GM21717 (cell line): Measurements from ENCODE around the gene ATG9A.
"Not testable (repeated sequence)": the region's sequence is repeated elsewhere in the genome, so short reads cannot be mapped to it uniquely, and the experiment has no call there.

Experiments used
- ATAC-seq: cut with Tn5 transposase; IDR thresholded peaks from one replicate; pipeline ENCODE4 v1.9.1; 2021; ENCODE audit warnings: mild to moderate bottlenecking, moderate library complexity; ENCODE audit not compliant: unreplicated experiment

The ATG9A gene, protein sequence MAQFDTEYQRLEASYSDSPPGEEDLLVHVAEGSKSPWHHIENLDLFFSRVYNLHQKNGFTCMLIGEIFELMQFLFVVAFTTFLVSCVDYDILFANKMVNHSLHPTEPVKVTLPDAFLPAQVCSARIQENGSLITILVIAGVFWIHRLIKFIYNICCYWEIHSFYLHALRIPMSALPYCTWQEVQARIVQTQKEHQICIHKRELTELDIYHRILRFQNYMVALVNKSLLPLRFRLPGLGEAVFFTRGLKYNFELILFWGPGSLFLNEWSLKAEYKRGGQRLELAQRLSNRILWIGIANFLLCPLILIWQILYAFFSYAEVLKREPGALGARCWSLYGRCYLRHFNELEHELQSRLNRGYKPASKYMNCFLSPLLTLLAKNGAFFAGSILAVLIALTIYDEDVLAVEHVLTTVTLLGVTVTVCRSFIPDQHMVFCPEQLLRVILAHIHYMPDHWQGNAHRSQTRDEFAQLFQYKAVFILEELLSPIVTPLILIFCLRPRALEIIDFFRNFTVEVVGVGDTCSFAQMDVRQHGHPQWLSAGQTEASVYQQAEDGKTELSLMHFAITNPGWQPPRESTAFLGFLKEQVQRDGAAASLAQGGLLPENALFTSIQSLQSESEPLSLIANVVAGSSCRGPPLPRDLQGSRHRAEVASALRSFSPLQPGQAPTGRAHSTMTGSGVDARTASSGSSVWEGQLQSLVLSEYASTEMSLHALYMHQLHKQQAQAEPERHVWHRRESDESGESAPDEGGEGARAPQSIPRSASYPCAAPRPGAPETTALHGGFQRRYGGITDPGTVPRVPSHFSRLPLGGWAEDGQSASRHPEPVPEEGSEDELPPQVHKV

DNA sequence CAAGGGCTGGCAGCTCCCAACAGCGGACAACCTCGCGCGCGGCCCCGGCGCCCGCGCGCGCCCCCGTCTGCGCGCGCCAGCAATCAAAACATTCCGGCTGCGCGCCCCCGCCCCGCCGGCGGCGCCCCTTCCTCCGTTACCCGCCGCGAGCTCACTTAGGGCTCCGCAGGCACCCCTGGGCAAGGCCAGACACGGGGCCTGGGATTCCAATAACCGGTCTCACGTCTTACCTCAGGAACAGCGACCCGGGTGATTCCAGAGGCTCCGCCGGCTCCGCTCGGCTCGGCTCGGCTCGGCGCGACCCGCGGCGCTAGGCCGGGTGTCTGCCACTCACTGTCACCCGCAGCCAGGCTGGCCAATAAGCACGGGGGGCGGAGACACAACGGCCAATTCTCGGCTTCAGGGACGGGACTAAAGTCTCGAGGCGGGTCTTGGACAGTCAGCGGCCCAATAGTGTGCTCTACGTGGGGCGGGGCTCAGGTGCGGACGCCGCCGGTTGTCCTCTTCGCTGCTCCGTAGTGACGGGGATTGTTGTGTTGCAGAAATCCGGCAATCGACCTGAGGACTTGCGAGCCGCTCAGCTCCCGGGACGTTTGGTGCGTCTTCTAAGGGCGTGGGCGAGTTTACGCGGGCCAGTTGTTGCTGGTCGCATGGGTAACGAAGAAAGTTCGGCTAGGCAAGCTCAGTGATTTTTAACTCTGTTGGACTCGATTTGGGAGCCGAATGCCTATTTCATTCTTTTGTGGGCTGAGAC, at the start of gene ATG9A, which contains the start of gene ANKZF1:
TSS of gene ATG9A (minus strand) at position 332 of the 754 bp plus-strand sequence. CDS start 1,612 bp downstream, outside the sequence.
TSS of gene ANKZF1 (plus strand) at position 502 of the 754 bp plus-strand sequence. CDS start 452 bp downstream, outside the sequence.
- ATAC-seq = peak; percentile 97

DNA sequence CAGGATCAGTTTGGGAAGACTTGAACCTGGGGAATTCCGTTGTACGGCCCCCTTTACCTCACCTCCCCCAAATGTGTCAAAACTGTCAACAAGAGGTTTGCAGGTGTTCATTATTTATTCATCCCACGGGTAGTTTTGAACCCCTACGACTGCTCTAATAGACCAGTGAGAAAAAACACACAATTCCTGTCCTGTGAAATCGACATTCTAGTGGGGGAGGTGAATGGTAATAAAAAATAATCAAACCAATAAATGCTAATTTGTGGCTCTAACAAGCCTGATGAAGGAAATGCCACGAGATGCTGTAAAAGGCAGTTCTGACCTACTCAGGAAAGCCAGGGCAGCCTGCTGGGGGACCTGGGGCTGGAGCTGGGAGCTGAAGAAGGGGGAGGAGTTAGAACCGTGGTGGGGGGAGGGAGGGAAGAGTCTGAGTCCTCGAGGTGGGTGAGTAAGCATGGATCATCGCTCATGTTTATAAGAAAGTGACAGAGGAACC, 49.3 kb upstream of the ATG9A start:
- ATAC-seq = no peak

- ATAC-seq = no peak
These were observed 48.5 kb upstream of the ATG9A start for GRCh38 chr2:219277703-219278654.

- no peak for ATAC-seq
These were observed 45.0 kb upstream of the ATG9A start for GRCh38 chr2:219274361-219274921.

- ATAC-seq = no peak
These were observed 44.5 kb upstream of the ATG9A start for GRCh38 chr2:219273937-219274336.

DNA sequence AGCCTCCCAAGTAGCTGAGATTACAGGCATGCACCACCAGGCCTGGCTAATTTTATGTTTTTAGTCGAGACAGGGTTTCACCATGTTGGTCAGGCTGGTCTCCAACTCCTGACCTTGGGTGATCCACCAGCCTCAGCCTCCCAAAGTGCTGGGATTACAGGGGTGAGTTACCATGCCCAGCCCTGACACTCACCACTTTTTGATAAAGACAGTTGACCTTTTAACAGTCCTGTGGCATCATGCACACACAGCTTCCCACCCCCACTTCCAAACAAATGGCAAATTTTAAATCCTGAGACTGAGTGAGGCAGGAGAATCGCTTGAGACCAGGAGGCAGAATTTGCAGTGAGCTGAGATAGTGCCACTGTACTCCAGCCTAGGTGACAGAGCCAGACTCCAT, 43.6 kb upstream of the ATG9A start:
- ATAC-seq = no peak

- ATAC-seq = no peak
These were observed 42.9 kb upstream of the ATG9A start for GRCh38 chr2:219272356-219272755.

GRCh38 chr2:219271021-219271420, 41.6 kb upstream of the ATG9A start:
- no peak for ATAC-seq

GRCh38 chr2:219270055-219270372, 40.6 kb upstream of the ATG9A start:
- ATAC-seq = no peak

DNA sequence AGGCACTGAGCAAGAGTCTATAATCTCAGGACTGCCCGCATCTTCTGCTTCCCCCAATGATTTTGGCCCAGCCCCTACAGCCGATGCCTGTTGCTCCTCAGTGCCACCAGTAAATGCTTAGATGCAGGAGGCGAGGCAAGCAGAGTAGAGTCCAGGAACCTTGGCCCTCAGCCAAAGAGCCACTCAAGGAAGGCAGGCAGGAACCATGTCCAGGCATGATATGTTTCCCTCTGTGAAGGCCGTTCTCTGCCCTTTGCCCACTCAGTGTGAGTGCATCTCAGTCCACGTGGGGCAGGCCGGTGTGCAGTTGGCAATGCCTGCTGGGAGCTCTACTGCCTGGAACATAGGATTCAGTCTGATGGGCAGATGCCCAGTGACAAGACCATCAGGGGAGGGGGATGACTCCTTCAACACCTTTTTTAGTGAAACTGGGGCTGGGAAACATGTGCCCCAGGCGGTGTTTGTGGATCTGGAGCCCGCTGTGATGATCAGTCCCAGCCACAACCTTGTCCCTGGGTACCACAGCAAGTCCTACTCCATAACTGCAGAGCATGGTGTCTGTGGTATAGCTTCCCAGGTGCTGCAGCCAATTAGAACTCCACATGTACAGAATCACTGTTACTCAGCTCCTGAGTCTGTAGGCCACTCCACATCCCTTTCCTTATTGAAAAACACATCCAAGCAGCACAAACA, 40.1 kb upstream of the ATG9A start:
- no peak for ATAC-seq

DNA sequence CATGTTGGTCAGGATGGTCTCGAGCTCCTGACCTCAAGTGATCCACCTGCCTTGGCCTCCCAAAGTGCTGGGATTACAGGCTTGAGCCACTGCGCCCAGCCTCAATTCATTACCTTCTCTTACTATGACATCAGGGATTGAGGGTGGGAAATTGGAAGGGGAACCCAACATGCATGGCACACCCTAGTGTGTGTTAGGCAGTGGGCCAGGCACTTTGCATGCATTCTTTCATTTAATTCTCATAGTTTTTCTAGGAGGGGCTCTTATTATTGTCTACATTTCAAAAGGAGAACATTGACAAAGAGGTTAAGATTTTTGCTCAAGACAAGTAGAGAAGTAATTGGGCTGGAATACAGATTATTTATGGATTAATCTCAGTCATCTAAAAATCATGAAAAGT, 38.9 kb upstream of the ATG9A start:
- ATAC-seq = no peak

- no peak for ATAC-seq
These were observed 37.5 kb upstream of the ATG9A start for GRCh38 chr2:219266886-219267285.

DNA sequence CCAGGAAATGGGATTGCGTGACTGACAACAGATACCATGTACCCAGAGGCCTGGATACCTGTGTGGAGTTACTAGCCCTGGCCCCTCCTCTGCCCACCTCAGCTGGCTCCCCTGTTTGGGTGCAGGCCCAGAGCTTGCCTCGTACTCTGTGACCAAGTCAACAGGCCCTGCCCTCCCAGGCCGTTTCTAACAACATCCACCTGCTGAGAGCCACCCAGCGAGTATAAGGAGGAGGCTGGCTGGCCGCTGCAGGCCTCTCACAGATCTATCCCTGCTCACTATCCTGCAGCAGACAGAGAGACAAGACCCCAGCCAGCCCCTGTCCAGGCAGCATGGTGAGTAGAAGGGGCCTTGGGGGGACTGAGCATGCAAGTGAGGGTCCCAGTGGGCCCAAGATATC, 36.8 kb upstream of the ATG9A start:
- ATAC-seq = no peak

DNA sequence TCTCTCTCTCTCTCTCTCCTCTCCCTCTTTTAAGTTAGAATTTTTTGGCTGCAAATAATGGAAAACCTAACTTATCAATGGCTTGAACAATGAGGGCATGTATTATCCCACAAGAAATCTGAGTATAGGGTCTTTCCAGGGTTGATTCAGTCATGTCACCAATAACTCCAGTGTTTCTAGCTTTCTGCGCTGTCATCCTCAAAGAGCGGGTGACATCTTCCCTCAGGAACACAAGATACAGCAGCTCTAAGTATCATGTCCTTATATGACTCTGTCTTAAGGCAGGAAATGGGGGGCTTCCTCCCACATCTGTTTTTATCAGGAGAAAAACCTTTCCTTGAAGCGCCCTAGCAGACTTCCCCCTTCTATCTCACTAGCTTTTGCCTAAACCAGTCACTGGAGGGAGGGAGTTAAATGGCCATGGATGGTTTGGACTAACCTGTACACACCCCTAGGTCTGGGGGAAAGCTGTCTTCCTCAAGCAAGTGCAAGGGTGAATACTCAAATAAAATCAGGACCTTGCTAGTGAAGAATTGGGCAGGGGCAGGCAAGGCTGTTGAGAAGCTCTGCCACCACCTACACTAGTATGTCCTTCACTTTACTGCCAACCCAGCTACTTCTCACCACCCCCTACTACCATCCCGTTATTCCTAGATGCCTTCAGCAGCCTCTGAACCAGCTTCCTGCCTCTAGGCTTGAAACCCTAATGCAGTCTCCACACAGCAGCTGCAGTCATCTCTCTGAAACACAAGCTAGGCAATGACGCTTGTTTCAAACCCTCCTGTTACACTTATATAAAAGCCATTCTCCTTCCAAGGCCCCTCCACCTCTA, 31.8 kb upstream of the ATG9A start:
- no peak for ATAC-seq

GRCh38 chr2:219258942-219259341, 29.5 kb upstream of the ATG9A start:
- not testable (repeated sequence) for ATAC-seq

DNA sequence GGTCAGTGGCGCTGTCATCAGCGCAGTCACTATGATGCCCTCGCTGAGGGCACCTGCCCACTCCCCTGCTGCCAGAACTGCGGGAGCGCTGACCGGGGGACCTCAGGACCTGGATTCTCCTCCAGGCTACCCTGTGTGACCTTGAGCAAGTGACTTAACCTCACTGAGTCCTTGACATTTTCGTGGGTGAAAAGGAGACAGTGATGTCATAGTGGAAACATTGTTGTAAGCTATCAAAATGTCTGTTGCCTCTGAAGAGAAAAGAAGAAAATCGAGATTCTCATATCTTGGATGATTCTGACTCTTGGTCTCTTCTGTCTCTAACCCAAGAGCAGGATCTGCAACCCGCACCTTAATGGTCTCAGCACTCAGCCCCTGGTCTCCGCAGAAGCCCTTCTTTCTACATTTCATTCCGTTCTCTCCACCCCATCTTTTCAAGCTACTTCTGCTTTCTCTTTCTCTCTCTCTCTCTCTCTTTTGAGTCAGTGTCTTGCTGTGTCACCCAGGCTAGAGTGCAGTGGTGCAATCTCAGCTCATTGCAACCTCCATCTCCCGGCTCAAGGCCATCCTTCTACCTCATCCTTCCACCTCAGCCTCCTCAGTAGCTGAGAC, 25.3 kb upstream of the ATG9A start:
- peak; percentile 34 for ATAC-seq

DNA sequence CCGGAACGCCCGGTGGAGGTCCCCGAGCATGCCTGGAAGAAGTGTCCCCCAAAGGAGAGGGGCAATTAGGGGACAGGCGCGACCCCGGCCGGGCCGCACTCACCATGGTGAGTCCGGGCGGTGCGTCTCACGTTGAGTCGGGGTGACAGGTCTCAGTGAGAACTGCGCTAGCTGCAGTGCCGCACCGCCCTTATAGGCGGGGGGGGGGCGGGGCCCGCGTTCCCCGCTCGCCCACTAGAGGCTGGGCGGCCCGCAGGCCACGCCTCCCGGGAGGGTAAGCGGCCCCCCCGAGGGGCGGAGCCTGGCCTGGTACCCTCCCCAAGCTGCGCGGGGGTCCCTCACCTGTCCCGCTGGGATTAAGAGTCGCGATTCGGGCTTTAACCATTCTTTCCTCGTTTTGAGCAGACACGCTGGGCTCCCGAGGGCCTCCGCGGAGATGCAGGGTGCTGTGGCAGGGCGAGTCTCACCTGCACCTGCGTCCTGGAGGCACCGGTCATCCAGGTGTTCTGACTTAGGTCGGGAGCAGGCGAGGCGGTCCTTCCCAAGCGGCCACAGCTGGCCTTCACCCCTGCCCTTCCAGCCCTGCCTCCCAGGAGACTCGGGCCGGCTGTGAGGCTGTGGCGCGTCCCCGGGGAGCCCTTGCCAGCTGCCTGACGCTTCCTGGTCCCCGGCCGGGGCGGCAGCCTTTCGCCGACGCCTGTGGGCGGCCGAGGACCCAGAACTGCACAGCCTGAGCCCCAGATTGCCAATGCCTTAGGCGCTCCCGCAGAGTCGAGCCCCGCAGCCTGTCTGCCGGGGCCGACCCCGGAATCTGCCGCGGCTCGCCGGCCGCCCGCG, 24.5 kb upstream of the ATG9A start, which contains the start of gene TUBA4A:
TSS of gene TUBA4A (minus strand) at position 166 of the 837 bp plus-strand sequence. CDS start at position 106, 60 bp downstream.
- ATAC-seq = peak; percentile 47
